ENCODE data around the gene NOX4. TPM values are rescaled to one million over a fixed set of nuclear protein-coding genes. Genes with fewer than 3 reads are reported as not detected.
"Not testable (repeated sequence)": the region's sequence is repeated elsewhere in the genome, so short reads cannot be mapped to it uniquely, and the experiment has no call there.

NOX4 gene
- polyA plus RNA-seq, 6 donors from 2014 or later = not detected

- Mint-ChIP-seq H3K4me1 (no peaks in the 10 kb centered on the region), H3K36me3 (no peaks in the 10 kb centered on the region), H3K4me3 (no peak overlapping the region), H3K27me3 (no peaks in the 10 kb centered on the region), H3K9me3 (peaks cover 2 to 15% (median 5%) of the 10 kb centered on the region in 7 donors), H3K27ac (no peak overlapping the region)
- no peak for ATAC-seq (ENCODE audit: low read depth in 2 of 2)
- no peak for DNase-seq
These were observed 47.5 kb downstream of the NOX4 start for GRCh38 chr11:89443361-89444322.

GRCh38 chr11:89442801-89443200 lies 48.4 kb downstream of the NOX4 start:
- ATAC-seq (ENCODE audit: low read depth in 2 of 2) (no peak), DNase-seq (no peak)
- no peaks in the 10 kb centered on the region for H3K36me3 Mint-ChIP-seq
- H3K4me3 Mint-ChIP-seq = no peak overlapping the region
- H3K9me3 Mint-ChIP-seq = peaks cover 2 to 15% (median 4%) of the 10 kb centered on the region in 7 donors
- no peak overlapping the region for H3K27ac Mint-ChIP-seq
- no peaks in the 10 kb centered on the region for H3K27me3 Mint-ChIP-seq
- H3K4me1 Mint-ChIP-seq = no peaks in the 10 kb centered on the region

- Mint-ChIP-seq H3K4me3 (no peak overlapping the region), H3K27me3 (no peaks in the 10 kb centered on the region), H3K36me3 (no peaks in the 10 kb centered on the region), H3K27ac (no peak overlapping the region), H3K4me1 (no peaks in the 10 kb centered on the region), H3K9me3 (peaks cover 0 to 13% (median 4%) of the 10 kb centered on the region in 7 donors)
- ATAC-seq (ENCODE audit: low read depth in 2 of 2) (no peak), DNase-seq (no peak)
These were observed 49.6 kb downstream of the NOX4 start for GRCh38 chr11:89441606-89442005.

- DNase-seq = no peak
- no peak for ATAC-seq (ENCODE audit: low read depth in 2 of 2)
- Mint-ChIP-seq H3K27ac (no peak overlapping the region), H3K27me3 (no peaks in the 10 kb centered on the region), H3K36me3 (no peaks in the 10 kb centered on the region), H3K4me1 (no peaks in the 10 kb centered on the region), H3K9me3 (peaks cover 0 to 2% (median 0%) of the 10 kb centered on the region in 7 donors), H3K4me3 (no peak overlapping the region)
These were observed 53.9 kb downstream of the NOX4 start for GRCh38 chr11:89437317-89437716.

- Mint-ChIP-seq H3K4me3 (no peak overlapping the region), H3K27ac (no peak overlapping the region), H3K4me1 (no peaks in the 10 kb centered on the region), H3K36me3 (no peaks in the 10 kb centered on the region), H3K27me3 (no peaks in the 10 kb centered on the region), H3K9me3 (peaks cover 0 to 3% (median 0%) of the 10 kb centered on the region in 7 donors)
- DNase-seq = no peak
- ATAC-seq (ENCODE audit: low read depth in 2 of 2) = no peak
These were observed 55.1 kb downstream of the NOX4 start for GRCh38 chr11:89436071-89436470.

GRCh38 chr11:89433278-89433677 lies 57.9 kb downstream of the NOX4 start:
- no peak for ATAC-seq (ENCODE audit: low read depth in 2 of 2)
- Mint-ChIP-seq H3K36me3 (no peaks in the 10 kb centered on the region), H3K4me3 (no peak overlapping the region), H3K27ac (no peak overlapping the region), H3K9me3 (peaks cover 0 to 9% (median 6%) of the 10 kb centered on the region in 7 donors), H3K27me3 (no peaks in the 10 kb centered on the region), H3K4me1 (no peaks in the 10 kb centered on the region)
- DNase-seq = no peak

GRCh38 chr11:89432182-89432581 lies 59.0 kb downstream of the NOX4 start:
- H3K27ac Mint-ChIP-seq; H3K27me3 Mint-ChIP-seq; H3K4me3 Mint-ChIP-seq; ATAC-seq (ENCODE audit: low read depth in 2 of 2); DNase-seq; H3K36me3 Mint-ChIP-seq; H3K4me1 Mint-ChIP-seq: not testable (repeated sequence)
- H3K9me3 Mint-ChIP-seq = peaks cover 0 to 14% (median 4%) of the 10 kb centered on the region in 7 donors

GRCh38 chr11:89426501-89426900 lies 64.7 kb downstream of the NOX4 start:
- H3K27ac Mint-ChIP-seq = not testable (repeated sequence)

GRCh38 chr11:89421718-89422117 lies 69.5 kb downstream of the NOX4 start:
- Mint-ChIP-seq H3K9me3 (no peaks in the 10 kb centered on the region), H3K27me3 (no peaks in the 10 kb centered on the region), H3K4me1 (no peaks in the 10 kb centered on the region), H3K27ac (no peak overlapping the region), H3K36me3 (no peaks in the 10 kb centered on the region), H3K4me3 (no peak overlapping the region)
- ATAC-seq (ENCODE audit: low read depth in 2 of 2) (no peak), DNase-seq (no peak)

More at GRCh38 chr11:89426501-89426900, 64.7 kb downstream of the NOX4 start:
- H3K36me3 Mint-ChIP-seq; H3K4me3 Mint-ChIP-seq; ATAC-seq (ENCODE audit: low read depth in 2 of 2); H3K4me1 Mint-ChIP-seq; DNase-seq; H3K27me3 Mint-ChIP-seq: not testable (repeated sequence)
- peaks cover 0 to 15% (median 4%) of the 10 kb centered on the region in 7 donors for H3K9me3 Mint-ChIP-seq

GRCh38 chr11:89420981-89421380 lies 70.2 kb downstream of the NOX4 start:
- H3K4me3 Mint-ChIP-seq = no peak overlapping the region
- ATAC-seq (ENCODE audit: low read depth in 2 of 2) = no peak
- no peak for DNase-seq
- no peaks in the 10 kb centered on the region for H3K36me3 Mint-ChIP-seq
- no peak overlapping the region for H3K27ac Mint-ChIP-seq
- no peaks in the 10 kb centered on the region for H3K4me1 Mint-ChIP-seq
- H3K27me3 Mint-ChIP-seq = no peaks in the 10 kb centered on the region
- no peaks in the 10 kb centered on the region for H3K9me3 Mint-ChIP-seq

- H3K27ac Mint-ChIP-seq = no peak overlapping the region
- H3K9me3 Mint-ChIP-seq = peaks cover 0 to 4% (median 0%) of the 10 kb centered on the region in 7 donors
- H3K36me3 Mint-ChIP-seq = no peaks in the 10 kb centered on the region
- no peaks in the 10 kb centered on the region for H3K27me3 Mint-ChIP-seq
- no peak for DNase-seq
- ATAC-seq (ENCODE audit: low read depth in 2 of 2) = no peak
- no peak overlapping the region for H3K4me3 Mint-ChIP-seq
- H3K4me1 Mint-ChIP-seq = no peaks in the 10 kb centered on the region
These were observed 74.2 kb downstream of the NOX4 start for GRCh38 chr11:89416961-89417360.

GRCh38 chr11:89411112-89411511 lies 80.1 kb downstream of the NOX4 start:
- ATAC-seq (ENCODE audit: low read depth in 2 of 2); H3K4me1 Mint-ChIP-seq; H3K4me3 Mint-ChIP-seq; H3K9me3 Mint-ChIP-seq; H3K27ac Mint-ChIP-seq; H3K27me3 Mint-ChIP-seq; DNase-seq; H3K36me3 Mint-ChIP-seq: not testable (repeated sequence)

GRCh38 chr11:89410666-89411065 lies 80.5 kb downstream of the NOX4 start:
- H3K4me3 Mint-ChIP-seq; H3K9me3 Mint-ChIP-seq; ATAC-seq (ENCODE audit: low read depth in 2 of 2); H3K36me3 Mint-ChIP-seq; H3K4me1 Mint-ChIP-seq; H3K27me3 Mint-ChIP-seq; DNase-seq: not testable (repeated sequence)
- peak overlapping the region in 1 of 6 donors; percentile 54 for H3K27ac Mint-ChIP-seq

- H3K27ac Mint-ChIP-seq; ATAC-seq (ENCODE audit: low read depth in 2 of 2); H3K9me3 Mint-ChIP-seq; H3K4me3 Mint-ChIP-seq; H3K4me1 Mint-ChIP-seq; H3K27me3 Mint-ChIP-seq; DNase-seq; H3K36me3 Mint-ChIP-seq: not testable (repeated sequence)
These were observed 82.7 kb downstream of the NOX4 start for GRCh38 chr11:89408441-89408840.
